GM18858 (cell line): Measurements from ENCODE around the gene FRRS1L.
"Not testable (repeated sequence)": the region's sequence is repeated elsewhere in the genome, so short reads cannot be mapped to it uniquely, and the experiment has no call there.

Experiments
- ATAC-seq: cut with Tn5 transposase; IDR thresholded peaks from one replicate; pipeline ENCODE4 v1.9.1; 2021; ENCODE audit not compliant: unreplicated experiment

Gene FRRS1L

GRCh38 chr9:109133533-109133932 lies 33.5 kb downstream of the FRRS1L start:
- ATAC-seq = no peak

- no peak for ATAC-seq
These were observed 34.5 kb downstream of the FRRS1L start for GRCh38 chr9:109132567-109133021.

- no peak for ATAC-seq
These were observed 37.4 kb downstream of the FRRS1L start for GRCh38 chr9:109129470-109130197.

- ATAC-seq = not testable (repeated sequence)
These were observed 40.4 kb downstream of the FRRS1L start for GRCh38 chr9:109126671-109127070.

GRCh38 chr9:109124121-109124520 lies 42.9 kb downstream of the FRRS1L start:
- no peak for ATAC-seq

- peak; percentile 19 for ATAC-seq
These were observed 44.1 kb downstream of the FRRS1L start for GRCh38 chr9:109122726-109123621.

- ATAC-seq = no peak
These were observed 45.7 kb downstream of the FRRS1L start for GRCh38 chr9:109121232-109121796.

GRCh38 chr9:109120204-109120789 lies 46.8 kb downstream of the FRRS1L start:
- no peak for ATAC-seq

GRCh38 chr9:109119439-109120203 lies 47.4 kb downstream of the FRRS1L start, which contains the start of gene TMEM245:
Gene TMEM245, minus strand, starts transcription at chr9:109119947. Its CDS starts 34 bp downstream, at chr9:109119913.
- peak; percentile 79 for ATAC-seq

- ATAC-seq = no peak
These were observed 48.1 kb downstream of the FRRS1L start for GRCh38 chr9:109118808-109119438.

- ATAC-seq = no peak
These were observed 48.9 kb downstream of the FRRS1L start for GRCh38 chr9:109117856-109118807.

- no peak for ATAC-seq
These were observed 51.0 kb downstream of the FRRS1L start for GRCh38 chr9:109115931-109116526.

- ATAC-seq = no peak
These were observed 52.4 kb downstream of the FRRS1L start for GRCh38 chr9:109114670-109115069.

GRCh38 chr9:109113892-109114609 lies 53.0 kb downstream of the FRRS1L start:
- ATAC-seq = no peak

- no peak for ATAC-seq
These were observed 53.8 kb downstream of the FRRS1L start for GRCh38 chr9:109113254-109113653.

GRCh38 chr9:109110329-109111021 lies 56.6 kb downstream of the FRRS1L start:
- ATAC-seq = peak; percentile 70

- no peak for ATAC-seq
These were observed 57.1 kb downstream of the FRRS1L start for GRCh38 chr9:109109967-109110328.
